ENCODE measurements around the gene SPECC1L.

- TF ChIP-seq EZH2 (IDR thresholded peaks at IDR 0.05) (no peak), FOXP2 (optimal IDR thresholded peaks at IDR 0.05; ENCODE audit: control extremely low read depth, extremely low read length, insufficient read depth) (no peak), POLR2AphosphoS5 (IDR thresholded peaks at IDR 0.05; ENCODE audit: borderline replicate concordance, low read depth, low read length) (no peak)
These were observed 180.5 kb downstream of the SPECC1L start for GRCh38 chr22:24451162-24451561.
